ENCODE measurements around the gene ZNF597.

- TF ChIP-seq, protein P1, sequence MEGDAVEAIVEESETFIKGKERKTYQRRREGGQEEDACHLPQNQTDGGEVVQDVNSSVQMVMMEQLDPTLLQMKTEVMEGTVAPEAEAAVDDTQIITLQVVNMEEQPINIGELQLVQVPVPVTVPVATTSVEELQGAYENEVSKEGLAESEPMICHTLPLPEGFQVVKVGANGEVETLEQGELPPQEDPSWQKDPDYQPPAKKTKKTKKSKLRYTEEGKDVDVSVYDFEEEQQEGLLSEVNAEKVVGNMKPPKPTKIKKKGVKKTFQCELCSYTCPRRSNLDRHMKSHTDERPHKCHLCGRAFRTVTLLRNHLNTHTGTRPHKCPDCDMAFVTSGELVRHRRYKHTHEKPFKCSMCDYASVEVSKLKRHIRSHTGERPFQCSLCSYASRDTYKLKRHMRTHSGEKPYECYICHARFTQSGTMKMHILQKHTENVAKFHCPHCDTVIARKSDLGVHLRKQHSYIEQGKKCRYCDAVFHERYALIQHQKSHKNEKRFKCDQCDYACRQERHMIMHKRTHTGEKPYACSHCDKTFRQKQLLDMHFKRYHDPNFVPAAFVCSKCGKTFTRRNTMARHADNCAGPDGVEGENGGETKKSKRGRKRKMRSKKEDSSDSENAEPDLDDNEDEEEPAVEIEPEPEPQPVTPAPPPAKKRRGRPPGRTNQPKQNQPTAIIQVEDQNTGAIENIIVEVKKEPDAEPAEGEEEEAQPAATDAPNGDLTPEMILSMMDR (IDR thresholded peaks at IDR 0.05): no peak
- TF ChIP-seq POLR2AphosphoS5 (IDR thresholded peaks at IDR 0.05; ENCODE audit: low read depth, low read length): no peak
Observed at GRCh38 chr16:3439637-3440036, 3.7 kb downstream of the ZNF597 start.

All from Panc1 (cell line).